Smooth muscle cell (in vitro differentiated cells): ENCODE data around the gene SYNPO2. TPM values are rescaled to one million over a fixed set of nuclear protein-coding genes. Genes with fewer than 3 reads are reported as not detected.

Experiments
- DNase-seq: peaks from one replicate; lab custom pipeline; 2025; ENCODE audit not compliant: unreplicated experiment; lab: John Stamatoyannopoulos, UW
- H2AFZ ChIP-seq: fragments of 200-600 bp; sonication (generic); 2 replicates; pipeline ENCODE4 v1.6.0; 2016; ENCODE audit warnings: antibody characterized with exemption, low read depth, mild to moderate bottlenecking
- H3F3A ChIP-seq: fragments of 200-600 bp; sonication (generic); 2 replicates; pipeline ENCODE4 v1.6.0; 2017; ENCODE audit warnings: antibody characterized with exemption, low read depth
- H3K27ac ChIP-seq: fragments of 200-600 bp; sonication (generic); 2 replicates; pipeline ENCODE4 v1.5.1; 2016; ENCODE audit warnings: low read depth, mild to moderate bottlenecking
- H3K27me3 ChIP-seq: fragments of 200-600 bp; sonication (generic); 2 replicates; pipeline ENCODE4 v1.6.1; 2016; ENCODE audit warnings: low read depth, mild to moderate bottlenecking
- H3K36me3 ChIP-seq: fragments of 200-600 bp; sonication (generic); 2 replicates; pipeline ENCODE4 v1.5.1; 2016; ENCODE audit warnings: low read depth
- H3K4me1 ChIP-seq: fragments of 200-600 bp; sonication (generic); 2 replicates; pipeline ENCODE4 v1.5.1; 2016; ENCODE audit warnings: low read depth
- H3K4me2 ChIP-seq: fragments of 200-600 bp; sonication (generic); 2 replicates; pipeline ENCODE4 v1.6.0; 2016; ENCODE audit warnings: mild to moderate bottlenecking
- H3K4me3 ChIP-seq: fragments of 200-600 bp; sonication (generic); 2 replicates; pipeline ENCODE4 v1.5.1; 2016; ENCODE audit warnings: mild to moderate bottlenecking
- H3K79me2 ChIP-seq: fragments of 200-600 bp; sonication (generic); 2 replicates; pipeline ENCODE4 v1.6.0; 2016; ENCODE audit warnings: low read depth, mild to moderate bottlenecking
- H3K9ac ChIP-seq: fragments of 200-600 bp; sonication (generic); 2 replicates; pipeline ENCODE4 v1.6.0; 2016; ENCODE audit warnings: low read depth
- H3K9me3 ChIP-seq: fragments of 200-600 bp; sonication (generic); replicated peaks from 2 replicates; pipeline ENCODE4 v1.5.1; 2016; ENCODE audit warnings: low read depth
- H4K20me1 ChIP-seq: fragments of 200-600 bp; sonication (generic); 2 replicates; pipeline ENCODE4 v1.6.0; 2016; ENCODE audit warnings: low read depth
- CTCF ChIP-seq: fragments of 200-600 bp; sonication (generic); IDR thresholded peaks from 2 replicates; pipeline ENCODE4 v1.5.1; 2017; ENCODE audit warnings: borderline replicate concordance, mild to moderate bottlenecking, antibody characterized with exemption; ENCODE audit not compliant: insufficient read depth, poor library complexity, severe bottlenecking
- WGBS: methylation state at CpG from one replicate; pipeline ENCODE4 v1.1.7; 2016; ENCODE audit warnings: low lambda C conversion rate; 5-methylcytosine and 5-hydroxymethylcytosine counted together
- polyA plus RNA-seq: library from polyadenylated mRNA; unstranded; fragments of >200 nt; fragmentation: Nextera tagmentation; extraction: Ambion mirVana; gene quantifications from 2 replicates; pipeline ENCODE4 v1.2.1, GENCODE V29; 2016
- total RNA-seq: library from RNA; depleted of rRNA; stranded (reverse); fragments of >200 nt; gene quantifications from 2 replicates; pipeline ENCODE4 v1.2.3, GENCODE V29; 2014

Gene SYNPO2
- total and polyA plus RNA-seq, 2 experiments from 2014 or later, result 0.08 to 4.5 TPM

- Histone ChIP-seq H3K4me2 (no peak overlapping the region), H3K36me3 (no peaks in the 10 kb centered on the region), H4K20me1 (no peaks in the 10 kb centered on the region), H3K27ac (no peak overlapping the region), H3K27me3 (no peaks in the 10 kb centered on the region), H3K4me3 (no peak overlapping the region), H3K4me1 (no peaks in the 10 kb centered on the region), H3K9me3 (no peaks in the 10 kb centered on the region), H3F3A (peaks cover 5% of the 10 kb centered on the region), H3K9ac (no peak overlapping the region), H2AFZ (no peak overlapping the region), H3K79me2 (no peaks in the 10 kb centered on the region)
- no peak for DNase-seq
- WGBS, result 0% methylated on average over 1 of the region's 1 CpG
- no peak for TF ChIP-seq CTCF
Measured at GRCh38 chr4:118930255-118930654, 41.6 kb downstream of the SYNPO2 start.

- H3K79me2 ChIP-seq, result no peaks in the 10 kb centered on the region
- H3K36me3 ChIP-seq, result no peaks in the 10 kb centered on the region
- DNase-seq, result no peak
- H2AFZ ChIP-seq, result no peak overlapping the region
- no peaks in the 10 kb centered on the region for H3K4me1 ChIP-seq
- H4K20me1 ChIP-seq, result no peaks in the 10 kb centered on the region
- 52% methylated on average over 2 of the region's 2 CpGs for WGBS
- no peak overlapping the region for H3K27ac ChIP-seq
- H3K4me2 ChIP-seq, result peak overlapping the region; percentile 18
- no peaks in the 10 kb centered on the region for H3K27me3 ChIP-seq
- no peak for TF ChIP-seq CTCF
- H3K4me3 ChIP-seq, result no peak overlapping the region
- peaks cover 5% of the 10 kb centered on the region for H3F3A ChIP-seq
- H3K9ac ChIP-seq, result no peak overlapping the region
- H3K9me3 ChIP-seq, result no peaks in the 10 kb centered on the region
Measured at GRCh38 chr4:118931786-118932185, 43.1 kb downstream of the SYNPO2 start.

GRCh38 chr4:118935819-118936218 is 47.2 kb downstream of the SYNPO2 start:
- 91% methylated on average over 2 of the region's 2 CpGs for WGBS
- Histone ChIP-seq H3K27me3 (no peaks in the 10 kb centered on the region), H3K4me2 (no peak overlapping the region), H3K9me3 (no peaks in the 10 kb centered on the region), H3K36me3 (no peaks in the 10 kb centered on the region), H3K4me1 (no peaks in the 10 kb centered on the region), H4K20me1 (no peaks in the 10 kb centered on the region), H3K4me3 (no peak overlapping the region), H3K79me2 (no peaks in the 10 kb centered on the region), H3F3A (no peaks in the 10 kb centered on the region), H3K27ac (no peak overlapping the region), H2AFZ (no peak overlapping the region), H3K9ac (no peak overlapping the region)
- no peak for DNase-seq
- no peak for TF ChIP-seq CTCF

GRCh38 chr4:118936406-118936805 is 47.8 kb downstream of the SYNPO2 start:
- Histone ChIP-seq H3K27me3 (no peaks in the 10 kb centered on the region), H3K27ac (no peak overlapping the region), H3F3A (no peaks in the 10 kb centered on the region), H3K9ac (no peak overlapping the region), H2AFZ (no peak overlapping the region), H3K9me3 (no peaks in the 10 kb centered on the region), H3K79me2 (no peaks in the 10 kb centered on the region), H3K36me3 (no peaks in the 10 kb centered on the region), H3K4me1 (no peaks in the 10 kb centered on the region), H3K4me3 (no peak overlapping the region), H3K4me2 (no peak overlapping the region), H4K20me1 (no peaks in the 10 kb centered on the region)
- DNase-seq, result no peak
- WGBS, result 91% methylated on average over 3 of the region's 3 CpGs
- TF ChIP-seq CTCF, result no peak
